Esophagus (tissue), 2 donors: ENCODE data around the gene SPRED3. TPM values are rescaled to one million over a fixed set of nuclear protein-coding genes. Genes with fewer than 3 reads are reported as not detected.
A peak's percentile ranks its signal among the peaks of the same experiment; 100 is the strongest.

Experiments
- H3K27ac ChIP-seq, 2 donors: one replicate each; pipeline ENCODE4 v1.5.1; 2013; ENCODE audit warnings: low read depth in 2 of 2, mild to moderate bottlenecking in 2 of 2, inconsistent platforms in 1 of 2, low read length in 1 of 2, moderate library complexity in 1 of 2
- H3K27me3 ChIP-seq, 2 donors: one replicate each; pipeline ENCODE4 v1.6.1; 2013; ENCODE audit warnings: low read length in 2 of 2, control low read depth in 1 of 2, mild to moderate bottlenecking in 1 of 2; ENCODE audit not compliant: insufficient read depth in 2 of 2, control insufficient read depth in 1 of 2
- H3K36me3 ChIP-seq, 2 donors: one replicate each; pipeline ENCODE4 v1.6.1; 2013; ENCODE audit warnings: low read length in 1 of 2; ENCODE audit not compliant: control insufficient read depth in 2 of 2, insufficient read depth in 2 of 2
- H3K4me1 ChIP-seq, 2 donors: one replicate each; pipeline ENCODE4 v1.6.1; 2013; ENCODE audit warnings: low read length in 1 of 2; ENCODE audit not compliant: control insufficient read depth in 2 of 2, insufficient read depth in 2 of 2
- H3K4me3 ChIP-seq, 2 donors: one replicate each; pipeline ENCODE4 v1.5.1; 2013; ENCODE audit warnings: low read length in 2 of 2, mild to moderate bottlenecking in 2 of 2, low read depth in 1 of 2, moderate library complexity in 1 of 2
- H3K9me3 ChIP-seq, 2 donors: one replicate each; pipeline ENCODE4 v1.6.1; 2013; ENCODE audit warnings: mild to moderate bottlenecking in 2 of 2, low read depth in 1 of 2, low read length in 1 of 2, moderate library complexity in 1 of 2; ENCODE audit not compliant: control insufficient read depth in 2 of 2, insufficient read depth in 1 of 2
- WGBS, 2 donors: extraction: QIAGEN DNeasy Blood & Tissue Kit; methylation state at CpG; one replicate each; pipeline ENCODE4 v1.1.7; 2013; 5-methylcytosine and 5-hydroxymethylcytosine counted together
- polyA plus RNA-seq, 2 donors: library from polyadenylated mRNA; stranded (reverse); fragments of 200-250 nt; gene quantifications; one replicate each; pipeline ENCODE4 v1.2.3, GENCODE V29; 2013
- donor health status: healthy with polysubstance abuse.
- donor health status: Bipolar disorder and iron deficiency.

Gene SPRED3
- polyA plus RNA-seq, 2 donors: 0.24 to 0.37 TPM

GRCh38 chr19:38389101-38389925 is 816 bp downstream of the SPRED3 start:
- no peaks in the 10 kb centered on the region for H3K36me3 ChIP-seq
- peaks cover 5 to 13% of the 10 kb centered on the region in 2 donors for H3K4me1 ChIP-seq
- H3K27me3 ChIP-seq: no peaks in the 10 kb centered on the region
- no peak overlapping the region for H3K27ac ChIP-seq
- no peaks in the 10 kb centered on the region for H3K9me3 ChIP-seq
- WGBS, 2 donors: 8 to 9% methylated on average over 28 of the region's 28 CpGs
- H3K4me3 ChIP-seq: peak overlapping the region in 1 of 2 donors; percentile 12

GRCh38 chr19:38389957-38390924 is 1.7 kb downstream of the SPRED3 start:
- H3K4me1 ChIP-seq: peaks cover 5 to 13% of the 10 kb centered on the region in 2 donors
- WGBS, 2 donors: 53 to 61% methylated on average over 20 to 22 of the region's 22 CpGs

GRCh38 chr19:38391911-38392464 is 3.5 kb downstream of the SPRED3 start:
- H3K27me3 ChIP-seq: no peaks in the 10 kb centered on the region
- no peak overlapping the region for H3K27ac ChIP-seq
- H3K36me3 ChIP-seq: no peaks in the 10 kb centered on the region
- 62 to 63% methylated on average over 8 of the region's 8 CpGs for WGBS, 2 donors
- H3K4me1 ChIP-seq: peaks cover 1 to 8% of the 10 kb centered on the region in 2 donors
- no peak overlapping the region for H3K4me3 ChIP-seq
- no peaks in the 10 kb centered on the region for H3K9me3 ChIP-seq

More at GRCh38 chr19:38389957-38390924, 1.7 kb downstream of the SPRED3 start:
- Histone ChIP-seq H3K9me3 (no peaks in the 10 kb centered on the region), H3K27me3 (no peaks in the 10 kb centered on the region), H3K27ac (no peak overlapping the region), H3K36me3 (no peaks in the 10 kb centered on the region), H3K4me3 (no peak overlapping the region)

- H3K27ac ChIP-seq: no peak overlapping the region
- WGBS, 2 donors: 61 to 75% methylated on average over 6 of the region's 6 CpGs
Measured at GRCh38 chr19:38392707-38393308, 4.3 kb downstream of the SPRED3 start.

GRCh38 chr19:38394488-38394887 is 6.0 kb downstream of the SPRED3 start:
- H3K27me3 ChIP-seq: no peaks in the 10 kb centered on the region
- no peaks in the 10 kb centered on the region for H3K36me3 ChIP-seq
- H3K9me3 ChIP-seq: no peaks in the 10 kb centered on the region
- WGBS, 2 donors: 8 to 9% methylated on average over 30 of the region's 30 CpGs
- H3K4me1 ChIP-seq: peaks cover 0 to 3% of the 10 kb centered on the region in 2 donors
- H3K27ac ChIP-seq: no peak overlapping the region
- H3K4me3 ChIP-seq: peak overlapping the region; percentile 9 to 36

More at GRCh38 chr19:38392707-38393308, 4.3 kb downstream of the SPRED3 start:
- Histone ChIP-seq H3K4me1 (peaks cover 0 to 3% of the 10 kb centered on the region in 2 donors), H3K27me3 (no peaks in the 10 kb centered on the region), H3K36me3 (no peaks in the 10 kb centered on the region), H3K4me3 (no peak overlapping the region), H3K9me3 (no peaks in the 10 kb centered on the region)

GRCh38 chr19:38395381-38396114 is 7.1 kb downstream of the SPRED3 start:
- 7 to 11% methylated on average over 52 to 86 of the region's 86 CpGs for WGBS, 2 donors
- no peaks in the 10 kb centered on the region for H3K27me3 ChIP-seq
- no peaks in the 10 kb centered on the region for H3K36me3 ChIP-seq
- no peaks in the 10 kb centered on the region for H3K9me3 ChIP-seq
- H3K27ac ChIP-seq: no peak overlapping the region
- peak overlapping the region; percentile 36 to 54 for H3K4me3 ChIP-seq
- H3K4me1 ChIP-seq: peaks cover 0 to 3% of the 10 kb centered on the region in 2 donors

GRCh38 chr19:38399081-38399480 is 10.6 kb downstream of the SPRED3 start:
- Histone ChIP-seq H3K36me3 (no peaks in the 10 kb centered on the region), H3K27ac (no peak overlapping the region), H3K27me3 (no peaks in the 10 kb centered on the region), H3K4me1 (peaks cover 0 to 4% of the 10 kb centered on the region in 2 donors), H3K9me3 (no peaks in the 10 kb centered on the region), H3K4me3 (no peak overlapping the region)
- WGBS, 2 donors: 60 to 64% methylated on average over 9 of the region's 9 CpGs

GRCh38 chr19:38399537-38399936 is 11.0 kb downstream of the SPRED3 start:
- Histone ChIP-seq H3K27ac (no peak overlapping the region), H3K9me3 (no peaks in the 10 kb centered on the region), H3K27me3 (no peaks in the 10 kb centered on the region), H3K4me3 (no peak overlapping the region), H3K4me1 (peaks cover 0 to 5% of the 10 kb centered on the region in 2 donors), H3K36me3 (no peaks in the 10 kb centered on the region)
- WGBS, 2 donors: 42 to 63% methylated on average over 1 of the region's 1 CpG
